ENCODE measurements around the gene CLEC20A.
A peak's percentile ranks its signal among the peaks of the same experiment; 100 is the strongest.

Gene CLEC20A

GRCh38 chr1:178467837-178468236 lies 28.9 kb downstream of the CLEC20A start:
- no peak for DNase-seq (ENCODE audit: low spot score)

DNA sequence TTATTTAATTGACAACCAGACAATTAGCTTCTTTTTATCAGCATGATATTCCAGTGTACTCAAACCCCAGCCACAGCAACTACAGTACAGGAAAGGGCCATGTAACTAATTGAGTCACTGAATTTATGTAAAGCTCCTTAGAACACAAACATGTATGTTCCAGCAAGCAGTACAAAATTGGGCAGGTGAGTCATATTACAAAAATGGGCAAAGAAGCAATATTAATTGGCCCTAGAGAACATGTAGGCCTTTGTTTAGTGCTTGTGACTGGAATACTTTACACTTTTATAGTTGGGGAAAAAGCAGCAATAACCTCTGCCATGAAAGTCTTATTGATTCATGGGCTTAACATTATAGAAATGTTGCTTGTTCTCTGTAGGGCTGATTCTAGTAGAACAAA lies 31.8 kb downstream of the CLEC20A start:
- no peak for DNase-seq (ENCODE audit: low spot score)

DNA sequence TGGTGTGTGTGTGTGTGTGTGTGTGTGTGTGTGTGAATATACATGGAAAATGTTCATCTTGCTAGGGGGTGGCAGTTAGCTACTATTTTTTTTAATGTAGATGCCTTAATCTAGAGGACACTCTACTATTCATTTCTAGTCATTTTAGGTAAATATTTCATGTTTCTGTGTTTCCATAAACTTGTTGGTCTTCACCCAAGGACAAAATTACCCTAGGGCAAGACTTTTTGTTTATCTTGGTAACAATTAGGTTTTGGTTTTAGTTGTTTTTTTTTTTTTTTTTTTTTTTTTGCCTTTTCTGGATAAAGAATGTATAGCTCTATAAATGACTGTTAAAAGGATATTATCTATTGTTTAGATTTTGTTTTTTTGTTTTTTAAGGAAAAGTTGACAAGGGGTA lies 32.2 kb downstream of the CLEC20A start:
- DNase-seq (ENCODE audit: low spot score), result no peak

DNA sequence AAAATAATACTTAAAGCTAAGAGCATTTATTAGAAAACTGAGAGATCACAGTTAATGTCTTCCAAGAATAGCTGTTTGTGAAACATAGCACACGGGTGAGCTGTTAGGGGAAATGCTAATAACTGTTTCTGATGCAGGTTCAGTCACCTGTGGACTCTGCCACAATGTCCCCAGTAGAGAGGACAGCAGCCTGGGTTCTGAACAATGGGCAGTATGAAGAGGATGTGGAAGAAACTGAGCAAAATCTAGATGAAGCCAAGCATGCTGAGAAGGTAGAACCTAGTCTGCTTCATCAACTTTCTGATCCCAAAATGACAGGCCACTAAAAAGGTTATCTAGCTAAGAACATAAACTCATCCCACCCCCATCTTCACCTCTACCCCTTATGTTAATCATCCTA lies 32.6 kb downstream of the CLEC20A start:
- DNase-seq (ENCODE audit: low spot score), result no peak

DNA sequence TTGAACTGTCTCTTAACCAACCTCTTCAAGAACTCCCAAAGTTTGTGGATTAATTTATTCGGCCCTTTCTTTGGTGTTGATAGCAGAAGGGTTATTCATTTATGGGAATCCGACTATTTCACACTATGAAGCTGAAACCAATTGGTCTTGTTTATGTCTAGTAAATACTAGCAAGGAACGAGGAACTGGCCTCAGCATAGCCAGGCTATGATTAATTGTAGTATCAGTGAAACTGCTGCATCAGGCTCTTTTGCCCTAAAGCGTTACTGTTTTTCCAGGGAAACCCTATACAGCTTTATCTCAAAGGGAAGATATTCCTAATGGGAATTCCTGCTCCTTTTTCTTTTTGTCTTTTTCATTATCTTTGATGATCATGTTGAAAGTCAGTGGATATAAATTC lies 35.1 kb downstream of the CLEC20A start:
- DNase-seq (ENCODE audit: low spot score), result no peak

GRCh38 chr1:178461104-178461503 lies 35.7 kb downstream of the CLEC20A start:
- DNase-seq (ENCODE audit: low spot score), result peak; percentile 29

GRCh38 chr1:178458203-178458602 lies 38.6 kb downstream of the CLEC20A start:
- DNase-seq (ENCODE audit: low spot score), result no peak

- no peak for DNase-seq (ENCODE audit: low spot score)
Observed at GRCh38 chr1:178457651-178458050, 39.1 kb downstream of the CLEC20A start.

DNA sequence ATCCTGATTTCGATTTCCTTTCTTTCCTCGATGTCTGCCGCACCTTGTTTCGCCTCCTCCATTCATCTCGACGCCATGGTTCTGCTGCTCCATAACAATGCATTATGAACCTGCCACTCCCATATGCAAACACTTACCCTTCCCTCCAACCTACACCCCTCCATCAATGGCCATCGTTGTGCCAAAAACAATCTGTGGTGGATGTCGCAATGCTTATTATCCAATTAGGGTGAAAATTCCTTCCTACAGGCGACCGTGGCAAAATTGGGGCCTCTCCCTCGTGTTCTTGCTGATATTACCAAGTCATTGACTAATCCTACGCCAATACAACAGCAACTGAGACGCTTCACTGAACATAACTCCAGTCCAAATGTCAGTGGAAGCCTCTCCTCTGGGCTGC lies 40.3 kb downstream of the CLEC20A start:
- no peak for DNase-seq (ENCODE audit: low spot score)

- DNase-seq (ENCODE audit: low spot score), result no peak
Observed at GRCh38 chr1:178452013-178452412, 44.8 kb downstream of the CLEC20A start.

GRCh38 chr1:178451529-178451928 lies 45.2 kb downstream of the CLEC20A start:
- no peak for DNase-seq (ENCODE audit: low spot score)

GRCh38 chr1:178450871-178451270 lies 45.9 kb downstream of the CLEC20A start:
- no peak for DNase-seq (ENCODE audit: low spot score)

DNA sequence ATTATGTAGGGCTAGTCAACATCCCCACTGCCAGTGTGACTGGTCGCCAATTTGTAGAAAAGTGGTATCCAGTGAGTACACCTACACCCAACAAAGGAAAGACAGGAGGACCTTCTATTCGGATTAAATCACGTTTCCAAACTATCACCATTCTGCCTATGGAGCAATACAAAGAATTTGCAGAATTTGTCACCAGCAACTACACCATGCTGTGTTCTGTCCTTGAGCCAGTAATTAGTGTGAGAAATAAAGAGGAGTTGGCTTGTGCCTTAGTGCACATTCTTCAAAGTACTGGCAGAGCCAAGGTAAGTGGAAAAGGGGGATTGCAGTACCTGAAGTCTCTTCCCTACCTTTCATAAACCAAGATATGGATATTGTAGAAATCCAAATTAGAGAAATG lies 53.8 kb downstream of the CLEC20A start:
- no peak for DNase-seq (ENCODE audit: low spot score)

- no peak for DNase-seq (ENCODE audit: low spot score)
Observed at GRCh38 chr1:178438432-178438831, 58.3 kb downstream of the CLEC20A start.

GRCh38 chr1:178436899-178437298 lies 59.9 kb downstream of the CLEC20A start:
- no peak for DNase-seq (ENCODE audit: low spot score)

GRCh38 chr1:178434899-178435435 lies 61.8 kb downstream of the CLEC20A start:
- DNase-seq (ENCODE audit: low spot score), result no peak

DNA sequence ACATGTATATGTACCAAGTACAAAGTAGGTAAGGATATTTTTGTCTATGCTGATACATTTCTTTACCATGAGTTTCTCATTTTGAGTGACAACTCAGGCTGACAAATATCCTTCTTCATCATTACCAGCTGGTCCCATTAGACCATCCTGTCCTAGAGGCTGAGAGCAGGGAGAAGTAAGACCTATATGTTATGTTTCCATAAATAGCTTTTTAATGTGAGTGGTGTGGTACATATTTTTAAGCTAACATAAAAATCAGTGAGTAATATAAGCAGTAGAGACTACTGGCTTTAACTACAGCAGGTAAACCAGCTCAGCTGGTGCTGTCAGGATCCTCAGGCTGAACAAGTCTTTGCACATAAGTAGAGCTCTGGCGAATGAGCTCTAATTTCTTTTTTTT lies 62.4 kb downstream of the CLEC20A start:
- no peak for DNase-seq (ENCODE audit: low spot score)

All from pons (tissue), 1 donor.